Measurements from ENCODE around the gene PHACTR1.
A peak's percentile ranks its signal among the peaks of the same experiment; 100 is the strongest.

PHACTR1 gene

DNA sequence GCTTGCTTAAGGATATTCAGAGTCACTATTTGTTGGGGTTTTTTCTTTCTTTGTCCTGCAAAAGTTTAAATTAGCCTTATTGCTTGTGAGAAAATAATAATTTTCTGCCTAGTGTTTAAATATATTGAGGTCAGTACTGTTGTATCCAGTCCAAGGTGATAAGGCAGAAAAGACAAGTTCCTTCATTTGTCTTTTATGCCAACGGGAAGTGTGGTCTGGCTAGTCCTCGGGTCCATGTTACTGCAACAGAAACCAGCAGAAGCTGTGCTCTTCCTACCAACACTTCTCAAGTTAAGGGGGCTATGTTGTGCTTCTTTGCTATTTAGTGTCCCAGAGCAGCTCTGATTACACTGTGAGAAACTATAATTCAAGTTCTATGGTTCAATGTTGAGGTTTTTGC, 310.6 kb downstream of the PHACTR1 start:
- DNase-seq (ENCODE audit: low spot score), result no peak

DNA sequence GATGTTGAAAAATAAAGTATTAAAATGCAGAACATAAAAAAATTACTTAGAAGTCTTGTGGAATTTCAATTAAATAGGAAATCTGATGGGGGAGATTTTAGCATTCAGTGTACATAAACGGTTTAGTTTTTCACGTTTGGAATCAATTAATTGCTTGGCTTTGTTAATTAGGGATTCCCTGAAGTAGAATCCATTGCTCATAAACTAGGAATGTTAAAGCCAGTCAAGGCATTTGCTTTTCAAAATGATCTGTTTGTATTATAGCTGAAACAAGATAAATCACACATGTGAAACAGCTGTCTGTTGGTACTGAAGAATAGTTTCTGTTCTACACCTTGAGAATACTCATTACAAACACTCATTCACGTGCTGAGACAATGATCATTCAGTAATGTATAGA, 313.8 kb downstream of the PHACTR1 start:
- no peak for DNase-seq (ENCODE audit: low spot score)

DNA sequence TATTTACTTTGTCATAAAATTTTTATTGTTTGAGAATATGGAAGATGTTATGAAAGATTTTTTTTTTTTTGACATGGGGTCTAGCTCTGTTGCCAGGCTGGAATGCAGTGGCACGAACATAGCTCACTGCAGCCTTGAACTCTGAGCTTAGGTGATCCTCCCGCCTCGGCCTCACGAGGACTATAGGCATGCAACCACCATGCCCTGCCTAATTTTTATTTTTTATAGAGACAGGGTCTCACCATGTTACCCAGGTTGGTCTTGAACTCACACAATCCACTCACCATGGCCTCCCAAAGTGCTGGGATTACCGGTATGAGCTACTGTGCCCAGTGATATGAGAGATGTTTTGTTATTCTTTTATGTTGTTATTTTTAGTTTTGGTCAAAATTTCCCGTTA, 316.0 kb downstream of the PHACTR1 start:
- no peak for DNase-seq (ENCODE audit: low spot score)

GRCh38 chr6:13033145-13033544, 316.6 kb downstream of the PHACTR1 start:
- DNase-seq (ENCODE audit: low spot score), result no peak

GRCh38 chr6:13034316-13034715, 317.7 kb downstream of the PHACTR1 start:
- DNase-seq (ENCODE audit: low spot score), result no peak

DNA sequence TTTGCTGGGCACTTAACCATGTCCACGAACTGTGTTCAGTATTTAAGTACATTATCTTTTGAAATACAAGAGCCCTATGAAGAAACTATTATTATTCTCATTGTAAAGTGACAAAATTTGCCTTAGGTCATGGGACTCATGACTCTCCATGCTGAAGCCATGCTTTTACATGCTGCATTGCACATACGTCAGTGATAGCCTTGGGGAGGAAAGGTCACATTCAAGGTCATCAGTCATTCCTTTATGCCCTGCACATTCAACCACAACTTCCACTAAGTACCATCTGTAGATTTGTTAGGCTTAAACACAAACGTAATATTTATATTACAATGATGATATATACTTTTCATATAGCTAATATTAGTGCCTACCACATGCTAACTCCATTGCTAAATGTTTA, 319.0 kb downstream of the PHACTR1 start:
- no peak for DNase-seq (ENCODE audit: low spot score)

DNA sequence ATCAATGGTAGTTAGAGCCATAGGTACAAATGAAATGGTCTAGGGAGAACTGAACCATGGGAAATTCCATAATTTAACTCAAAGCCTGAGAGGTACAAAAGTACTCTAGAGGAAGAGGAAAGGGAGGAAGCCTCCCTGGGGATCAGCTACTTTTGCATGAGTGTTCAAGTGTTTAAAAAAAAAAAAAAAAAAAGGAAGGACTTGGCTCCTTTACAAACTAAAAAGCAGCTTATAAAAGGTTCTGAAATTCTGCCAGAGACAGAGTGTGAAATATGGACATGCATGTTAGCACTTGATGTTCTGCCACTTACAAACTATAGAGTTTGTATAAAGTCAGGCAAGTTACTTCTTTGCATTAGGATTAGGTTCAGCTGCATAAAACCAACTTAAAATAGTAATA, 321.7 kb downstream of the PHACTR1 start:
- DNase-seq (ENCODE audit: low spot score), result no peak

DNA sequence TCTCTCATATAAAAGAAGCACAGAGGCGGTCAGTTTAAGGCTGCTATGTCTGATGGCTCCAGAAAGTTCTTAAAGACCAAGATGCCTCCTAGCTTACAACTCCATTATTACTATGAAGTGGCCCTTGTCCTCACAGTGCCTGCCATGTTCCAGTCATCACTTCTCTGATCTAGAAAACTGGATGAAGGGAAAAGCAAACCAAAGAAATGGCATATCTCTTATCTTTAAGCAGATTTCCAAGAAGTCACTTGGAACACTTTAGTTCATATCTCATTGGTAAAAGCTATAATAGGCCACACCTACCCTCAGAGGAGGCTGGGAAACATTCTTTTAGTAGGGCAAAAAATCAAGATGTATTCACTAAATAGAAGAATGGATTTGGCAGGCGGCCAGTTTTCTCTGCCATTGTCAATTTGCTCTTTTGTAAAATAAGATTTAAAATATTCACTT, 322.2 kb downstream of the PHACTR1 start:
- no peak for DNase-seq (ENCODE audit: low spot score)

DNA sequence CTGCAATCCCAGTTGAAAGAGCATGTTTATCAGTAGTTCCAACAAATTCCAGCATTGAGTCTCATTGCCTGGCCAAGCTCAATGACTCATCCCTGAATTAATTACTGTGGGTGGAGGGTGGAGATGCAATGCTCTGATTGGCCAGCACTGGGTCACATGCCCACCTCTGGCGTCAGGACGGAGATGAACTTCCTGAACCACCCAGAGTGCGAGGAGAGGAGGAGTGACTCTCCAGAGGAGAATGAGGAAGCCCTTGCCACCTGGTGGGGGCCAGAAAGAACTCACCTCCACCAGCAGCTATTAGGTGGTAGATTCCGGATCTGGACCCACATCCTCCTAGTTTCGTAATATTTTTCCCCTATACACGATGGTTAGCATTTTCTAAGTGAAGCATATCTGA, 327.8 kb downstream of the PHACTR1 start:
- peak; percentile 41 for DNase-seq (ENCODE audit: low spot score)

GRCh38 chr6:13044896-13045295, 328.3 kb downstream of the PHACTR1 start:
- DNase-seq (ENCODE audit: low spot score), result peak; percentile 14

DNA sequence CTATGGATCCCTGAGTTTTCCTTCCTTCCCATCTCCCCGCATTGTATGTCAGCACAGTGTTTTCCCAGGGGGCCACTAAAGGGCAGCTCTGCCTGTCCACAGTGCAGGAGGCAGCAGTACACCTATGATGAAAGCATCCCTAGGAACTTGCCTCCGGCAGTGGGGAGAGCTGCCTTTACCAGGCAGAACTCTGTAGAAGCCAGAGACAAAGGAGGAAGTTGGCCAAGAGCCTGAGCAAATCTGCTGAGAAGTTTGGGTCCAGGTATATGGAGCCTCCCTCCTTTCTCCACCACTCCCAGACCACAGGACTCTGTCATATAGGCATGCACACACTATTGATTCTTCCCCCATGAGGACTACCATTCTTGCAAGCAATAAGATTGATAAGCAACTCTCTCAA, 329.1 kb downstream of the PHACTR1 start:
- DNase-seq (ENCODE audit: low spot score), result no peak

- no peak for DNase-seq (ENCODE audit: low spot score)
These were observed 329.5 kb downstream of the PHACTR1 start for GRCh38 chr6:13046084-13046483.

GRCh38 chr6:13048113-13048512, 331.5 kb downstream of the PHACTR1 start:
- DNase-seq (ENCODE audit: low spot score), result peak; percentile 27

GRCh38 chr6:13049666-13050254, 333.2 kb downstream of the PHACTR1 start:
- DNase-seq (ENCODE audit: low spot score), result no peak

DNA sequence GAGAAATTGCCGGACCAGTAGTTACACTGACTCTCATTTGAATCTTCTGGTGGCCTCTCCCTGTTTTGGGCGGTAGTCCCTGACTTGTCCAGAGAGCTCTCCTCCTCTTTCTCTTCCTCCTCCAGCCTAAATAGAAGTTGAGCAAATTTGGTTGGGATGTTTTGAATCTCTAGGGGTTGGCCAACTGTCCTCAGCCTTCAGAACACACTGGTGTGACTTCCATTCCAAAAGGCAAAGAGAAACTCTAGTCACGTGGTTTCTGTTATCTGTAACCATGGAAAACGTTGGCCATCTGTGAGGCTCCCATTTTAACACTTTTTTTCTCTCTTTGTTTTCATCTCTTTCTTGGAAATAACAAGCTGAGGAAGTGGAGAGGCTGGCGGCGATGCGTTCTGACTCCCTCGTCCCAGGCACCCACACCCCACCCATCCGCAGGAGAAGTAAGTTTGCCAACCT, 336.5 kb downstream of the PHACTR1 start:
- no peak for DNase-seq (ENCODE audit: low spot score)

DNA sequence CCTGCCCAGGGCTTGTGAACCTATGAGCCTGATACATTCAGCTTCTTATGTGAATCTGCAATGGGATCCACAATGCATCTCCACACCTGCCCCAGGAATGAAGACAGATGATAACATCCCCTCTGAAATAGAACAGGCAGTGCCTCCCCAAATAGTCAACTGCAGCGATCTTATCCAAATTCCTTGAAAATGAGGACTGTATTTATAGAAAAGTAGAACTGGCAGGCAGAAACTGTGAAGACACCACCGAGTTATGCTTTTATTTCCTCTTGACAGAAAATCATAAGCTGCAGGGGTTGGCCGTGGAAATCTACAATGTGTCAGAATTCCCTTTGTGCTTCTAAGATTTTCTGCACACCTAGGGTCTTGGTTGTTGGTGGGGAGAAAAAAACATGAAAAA, 341.5 kb downstream of the PHACTR1 start:
- no peak for DNase-seq (ENCODE audit: low spot score)

- no peak for DNase-seq (ENCODE audit: low spot score)
These were observed 342.5 kb downstream of the PHACTR1 start for GRCh38 chr6:13059026-13059425.

DNA sequence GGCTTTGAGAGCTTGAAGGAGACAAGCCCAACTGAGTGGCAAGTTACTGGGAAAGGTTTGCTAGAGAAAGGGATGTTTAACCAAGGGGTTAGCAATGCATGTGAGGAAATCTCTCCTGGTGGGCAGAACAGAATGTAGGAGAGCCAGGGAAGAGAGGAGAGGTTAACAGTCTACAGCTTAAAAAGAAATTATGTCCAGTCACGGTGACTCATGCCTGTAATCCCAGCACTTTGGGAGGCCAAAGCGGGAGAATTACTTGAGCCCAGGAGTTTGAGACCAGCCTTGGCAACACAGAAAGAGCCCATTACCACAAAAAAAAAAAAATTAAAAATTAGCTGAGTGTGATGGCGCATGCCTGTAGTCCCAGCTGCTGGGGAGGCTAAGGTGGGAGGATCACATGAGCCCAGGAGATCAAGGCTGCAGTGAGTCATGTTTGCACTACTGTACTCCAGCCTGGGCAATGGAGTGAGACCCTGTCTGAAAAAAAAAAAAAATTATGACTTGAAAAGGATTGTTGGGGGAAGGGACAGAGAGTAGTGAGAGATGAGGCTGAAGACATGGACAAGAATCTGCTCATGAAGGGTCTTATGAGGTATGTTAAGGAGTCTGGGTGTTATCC, 346.8 kb downstream of the PHACTR1 start:
- DNase-seq (ENCODE audit: low spot score), result no peak

GRCh38 chr6:13065581-13065980, 349.0 kb downstream of the PHACTR1 start:
- DNase-seq (ENCODE audit: low spot score), result peak; percentile 29

DNA sequence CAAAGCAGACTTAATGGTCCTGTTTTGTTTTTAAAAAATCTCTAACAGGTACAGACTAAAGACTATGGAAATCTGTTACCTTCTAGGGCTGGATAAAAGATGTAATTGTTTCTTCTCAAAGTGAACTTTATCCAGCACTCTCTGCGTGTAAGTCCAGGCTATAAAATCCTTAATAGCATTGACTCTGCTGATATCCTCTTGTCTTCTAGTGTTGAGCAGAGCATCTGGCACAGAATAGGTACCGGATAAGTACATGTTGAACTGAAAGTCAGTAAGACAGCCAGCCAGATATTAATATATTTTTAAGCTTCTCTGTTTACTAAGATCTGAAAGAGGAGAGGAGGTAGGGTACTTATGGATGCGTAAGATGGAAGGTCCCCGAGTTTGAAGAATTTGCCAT, 349.5 kb downstream of the PHACTR1 start:
- no peak for DNase-seq (ENCODE audit: low spot score)

DNA sequence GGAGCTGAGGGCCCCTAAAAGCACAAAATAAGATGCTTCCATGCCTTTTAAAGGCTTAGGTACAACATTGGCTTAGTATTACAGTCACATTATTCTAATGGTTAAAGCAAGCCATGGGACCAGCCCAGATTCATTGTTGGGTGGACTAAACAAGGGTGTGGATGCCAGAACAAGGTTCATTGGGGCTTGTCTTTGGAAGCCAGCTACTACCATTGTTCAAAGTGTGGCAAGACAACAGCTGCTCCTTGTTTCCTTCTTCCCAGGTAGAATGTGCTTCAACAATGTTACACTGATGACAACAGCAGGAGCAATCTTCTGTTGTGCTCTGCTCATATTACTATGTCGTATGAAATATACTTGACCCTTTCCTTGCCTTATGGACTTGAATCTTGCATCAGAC, 350.3 kb downstream of the PHACTR1 start:
- no peak for DNase-seq (ENCODE audit: low spot score)

GRCh38 chr6:13068586-13069210, 352.1 kb downstream of the PHACTR1 start:
- no peak for DNase-seq (ENCODE audit: low spot score)

- DNase-seq (ENCODE audit: low spot score), result no peak
These were observed 355.2 kb downstream of the PHACTR1 start for GRCh38 chr6:13071550-13072345.

Data from AG20443 (cell line).